ENCODE results near the gene SMAD9.

SMAD9 gene

DNA sequence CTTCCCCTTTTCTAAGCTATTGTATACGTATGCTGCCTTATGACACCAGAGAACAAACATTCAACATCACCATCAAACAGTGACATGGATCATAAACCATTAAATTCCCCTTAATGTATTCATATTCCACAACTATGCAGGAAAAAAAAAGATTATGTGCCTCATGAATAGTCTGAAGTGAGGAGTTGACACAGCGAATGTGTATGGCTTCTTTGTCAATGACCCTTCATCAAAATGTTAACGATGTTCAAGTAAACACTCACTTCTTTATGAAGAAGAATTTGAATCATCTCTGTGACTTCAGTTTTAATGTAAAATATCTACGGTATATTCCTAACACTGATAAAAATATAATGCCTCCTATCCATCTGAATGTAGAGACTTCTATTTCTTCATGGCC lies 44.6 kb downstream of the SMAD9 start:
- TF ChIP-seq, protein P1, sequence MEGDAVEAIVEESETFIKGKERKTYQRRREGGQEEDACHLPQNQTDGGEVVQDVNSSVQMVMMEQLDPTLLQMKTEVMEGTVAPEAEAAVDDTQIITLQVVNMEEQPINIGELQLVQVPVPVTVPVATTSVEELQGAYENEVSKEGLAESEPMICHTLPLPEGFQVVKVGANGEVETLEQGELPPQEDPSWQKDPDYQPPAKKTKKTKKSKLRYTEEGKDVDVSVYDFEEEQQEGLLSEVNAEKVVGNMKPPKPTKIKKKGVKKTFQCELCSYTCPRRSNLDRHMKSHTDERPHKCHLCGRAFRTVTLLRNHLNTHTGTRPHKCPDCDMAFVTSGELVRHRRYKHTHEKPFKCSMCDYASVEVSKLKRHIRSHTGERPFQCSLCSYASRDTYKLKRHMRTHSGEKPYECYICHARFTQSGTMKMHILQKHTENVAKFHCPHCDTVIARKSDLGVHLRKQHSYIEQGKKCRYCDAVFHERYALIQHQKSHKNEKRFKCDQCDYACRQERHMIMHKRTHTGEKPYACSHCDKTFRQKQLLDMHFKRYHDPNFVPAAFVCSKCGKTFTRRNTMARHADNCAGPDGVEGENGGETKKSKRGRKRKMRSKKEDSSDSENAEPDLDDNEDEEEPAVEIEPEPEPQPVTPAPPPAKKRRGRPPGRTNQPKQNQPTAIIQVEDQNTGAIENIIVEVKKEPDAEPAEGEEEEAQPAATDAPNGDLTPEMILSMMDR (conservative IDR thresholded peaks at IDR 0.05; ENCODE audit: low read depth): no peak
- DNase-seq (ENCODE audit: low spot score): no peak
- ChIA-PET POLR2A (ENCODE audit: low non-redundant PET) (no interaction called here), CTCF (no interaction called here)
- H3K27ac ChIP-seq: no peak overlapping the region

DNA sequence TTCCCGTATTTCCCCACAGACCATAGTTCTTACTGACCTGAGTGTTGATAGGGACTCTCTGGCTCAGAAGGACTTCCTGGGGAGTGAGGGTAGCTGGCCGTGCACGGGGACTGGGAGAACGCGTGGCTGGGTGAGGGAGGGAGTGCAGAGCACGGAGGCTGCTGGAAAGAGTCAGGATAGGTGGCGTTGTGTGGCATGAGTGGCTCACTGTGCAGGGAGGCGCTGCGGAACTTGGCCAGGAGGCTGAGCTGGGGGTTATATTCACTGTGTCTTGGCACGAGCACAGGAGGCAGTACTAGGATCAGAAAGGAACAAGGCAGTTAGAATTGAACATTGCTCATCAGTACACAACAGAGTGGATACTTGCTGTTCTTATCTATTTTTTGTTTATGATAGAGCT lies 47.4 kb downstream of the SMAD9 start:
- no peak overlapping the region for H3K27ac ChIP-seq
- CTCF ChIA-PET: interaction anchor here (0.6 kb wide), 1 partner anchor 80 kb away, joined by 3 read pairs; no protein-coding TSS in a partner anchor
- POLR2A ChIA-PET (ENCODE audit: low non-redundant PET): no interaction called here
- TF ChIP-seq, protein P1 (conservative IDR thresholded peaks at IDR 0.05; ENCODE audit: low read depth): no peak
- no peak for DNase-seq (ENCODE audit: low spot score)

DNA sequence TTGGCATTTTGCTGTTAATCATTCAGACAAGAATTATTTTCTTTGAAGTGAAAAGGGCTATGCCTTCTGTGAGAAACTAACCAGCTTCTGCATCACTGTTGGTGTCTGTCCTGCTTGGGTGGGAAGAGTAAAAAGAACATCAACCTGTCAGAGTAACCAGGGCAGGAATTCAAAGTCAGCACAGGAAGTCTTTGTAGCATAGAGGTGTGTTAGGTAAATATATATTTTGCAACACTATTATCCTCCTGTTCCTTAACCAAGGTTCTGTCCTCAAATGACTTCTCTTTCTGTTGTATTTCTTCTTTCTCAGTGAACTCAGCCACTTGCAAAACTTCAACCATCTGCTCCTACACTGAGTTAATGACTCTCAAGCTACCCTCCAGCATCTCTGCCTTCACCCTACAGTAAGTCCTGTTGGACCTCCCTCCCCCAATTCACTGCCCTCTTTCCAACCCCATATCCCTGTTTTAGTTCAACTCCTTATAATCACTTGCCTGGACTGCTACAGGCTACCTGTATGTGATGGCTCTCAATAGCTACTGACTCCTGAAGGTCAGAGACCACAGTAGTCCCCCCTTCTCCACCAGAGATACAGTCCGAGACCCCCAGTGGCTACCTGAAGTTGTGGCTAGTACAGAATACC lies 49.9 kb downstream of the SMAD9 start:
- H3K27ac ChIP-seq: no peak overlapping the region
- TF ChIP-seq, protein P1 (conservative IDR thresholded peaks at IDR 0.05; ENCODE audit: low read depth): no peak

DNA sequence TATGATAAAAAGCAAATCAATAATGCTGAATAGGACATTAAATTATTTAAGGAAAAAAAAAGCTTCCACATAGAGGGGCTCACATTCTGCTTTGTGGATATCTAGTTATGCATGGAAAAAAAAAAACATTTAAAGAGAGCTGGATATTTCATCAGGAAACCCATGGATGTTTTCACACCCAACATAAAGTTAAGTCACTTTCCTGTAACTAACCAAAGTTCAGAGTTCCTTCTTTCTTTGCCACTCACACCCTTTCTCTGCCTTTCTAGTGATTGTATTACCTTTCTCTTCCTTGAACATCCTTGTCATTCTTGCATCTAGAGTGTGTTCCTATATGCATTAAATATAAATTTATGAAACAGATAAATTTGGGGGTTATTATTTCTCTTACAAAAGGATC lies 53.8 kb downstream of the SMAD9 start:
- DNase-seq (ENCODE audit: low spot score): no peak
- ChIA-PET POLR2A (ENCODE audit: low non-redundant PET) (no interaction called here), CTCF (no interaction called here)
- no peak overlapping the region for H3K27ac ChIP-seq
- TF ChIP-seq, protein P1 (conservative IDR thresholded peaks at IDR 0.05; ENCODE audit: low read depth): no peak

More for the DNA sequence above, 49.9 kb downstream of the SMAD9 start:
- CTCF ChIA-PET: interaction anchor here (0.5 to 0.6 kb wide), 2 partner anchors 14 to 238 kb away, joined by 4 read pairs; no protein-coding TSS in a partner anchor
- POLR2A ChIA-PET (ENCODE audit: low non-redundant PET): no interaction called here
- DNase-seq (ENCODE audit: low spot score): no peak

DNA sequence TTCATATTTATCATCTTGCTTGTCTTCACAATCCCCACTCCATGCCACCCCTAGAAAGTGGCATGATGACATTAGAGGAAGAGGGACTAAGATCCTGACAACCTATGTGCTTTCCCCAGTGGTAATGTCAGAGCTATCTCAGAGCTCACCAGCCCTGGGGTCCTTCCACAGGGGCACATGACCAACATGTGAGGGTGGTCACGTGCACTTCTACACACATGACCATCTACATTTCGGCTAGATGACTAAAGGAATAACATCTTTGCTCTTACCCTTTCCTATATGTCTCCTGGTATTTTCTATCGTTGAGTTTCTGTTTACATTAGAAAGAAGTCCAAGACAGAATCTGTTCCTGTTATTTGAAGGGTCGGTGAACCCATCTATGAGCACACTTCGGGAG lies 54.8 kb downstream of the SMAD9 start:
- TF ChIP-seq, protein P1 (conservative IDR thresholded peaks at IDR 0.05; ENCODE audit: low read depth): no peak
- CTCF ChIA-PET: no interaction called here
- POLR2A ChIA-PET (ENCODE audit: low non-redundant PET): no interaction called here
- H3K27ac ChIP-seq: no peak overlapping the region
- DNase-seq (ENCODE audit: low spot score): no peak

DNA sequence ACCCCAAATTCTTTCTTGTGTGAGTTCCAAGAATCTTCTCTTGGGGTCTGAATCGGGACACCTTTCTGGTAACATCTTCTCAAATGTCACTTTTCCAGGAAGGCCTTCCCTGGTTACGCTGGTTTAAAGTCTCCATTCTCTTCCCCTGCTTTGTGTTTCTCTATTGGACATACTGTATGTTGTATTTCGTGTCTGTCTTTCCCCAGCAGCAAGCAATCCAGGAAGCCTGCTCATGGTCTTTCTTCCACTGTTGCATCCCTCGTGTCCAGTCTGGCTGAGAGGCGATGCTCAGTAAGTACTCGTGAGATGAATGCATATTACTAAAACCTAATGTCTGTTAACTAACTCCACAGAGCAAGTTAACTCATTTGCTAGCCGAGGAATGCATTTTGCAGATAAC lies 57.3 kb downstream of the SMAD9 start:
- ChIA-PET POLR2A (ENCODE audit: low non-redundant PET) (no interaction called here), CTCF (no interaction called here)
- DNase-seq (ENCODE audit: low spot score): no peak
- TF ChIP-seq, protein P1 (conservative IDR thresholded peaks at IDR 0.05; ENCODE audit: low read depth): no peak
- no peak overlapping the region for H3K27ac ChIP-seq

Measured in RWPE1 (cell line).